Stomach (tissue), 4 donors: ENCODE measurements around the gene CHAT.

Experiments used
- POLR2A ChIP-seq, 4 donors: fragments of 450-650 bp; IDR thresholded peaks; one replicate each; pipeline ENCODE4 v1.6.1; 2016; ENCODE audit warnings: antibody characterized with exemption in 4 of 4, control low read depth in 2 of 4, mild to moderate bottlenecking in 1 of 4, moderate library complexity in 1 of 4
- TF ChIP-seq, protein P1 (sequence below), 7 experiments: fragments of 450-650 bp in 4 of 7; fragments of 200-600 bp in 3 of 7; sonication (generic) in 3 of 7; IDR thresholded peaks; one replicate each; pipeline ENCODE4 v1.5.1; 2016 to 2019; ENCODE audit warnings: antibody characterized with exemption in 7 of 7, control low read depth in 2 of 7, mild to moderate bottlenecking in 1 of 7

DNA sequence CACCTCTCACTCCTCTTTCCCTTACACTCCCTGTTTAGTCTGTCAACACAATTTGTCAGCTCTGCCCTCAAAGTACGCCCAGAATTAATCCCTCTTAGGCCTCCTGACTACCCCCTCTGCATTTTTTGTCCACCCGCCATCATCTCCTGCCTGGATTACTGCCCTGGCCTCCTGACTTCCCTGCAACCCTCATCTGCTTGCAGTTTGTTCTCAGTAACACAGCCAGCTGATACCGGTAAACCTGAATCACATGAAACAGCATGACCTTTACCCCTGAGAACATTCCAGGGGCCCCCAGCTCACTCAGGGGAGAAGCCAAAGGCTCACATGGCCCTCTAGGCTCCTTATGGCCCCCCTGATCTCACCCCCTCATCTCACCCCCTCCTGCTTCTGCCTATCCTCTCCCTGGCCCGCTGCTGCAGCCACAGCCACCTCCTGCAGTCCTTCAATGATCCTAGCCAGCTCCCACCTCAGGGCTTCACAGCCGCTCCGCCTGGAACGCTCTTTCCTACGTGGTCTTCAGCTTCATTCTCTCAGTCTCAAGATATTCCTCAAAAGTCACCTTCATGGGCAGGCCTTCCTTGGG, 74.5 kb downstream of the CHAT start:
- TF ChIP-seq, protein P1, sequence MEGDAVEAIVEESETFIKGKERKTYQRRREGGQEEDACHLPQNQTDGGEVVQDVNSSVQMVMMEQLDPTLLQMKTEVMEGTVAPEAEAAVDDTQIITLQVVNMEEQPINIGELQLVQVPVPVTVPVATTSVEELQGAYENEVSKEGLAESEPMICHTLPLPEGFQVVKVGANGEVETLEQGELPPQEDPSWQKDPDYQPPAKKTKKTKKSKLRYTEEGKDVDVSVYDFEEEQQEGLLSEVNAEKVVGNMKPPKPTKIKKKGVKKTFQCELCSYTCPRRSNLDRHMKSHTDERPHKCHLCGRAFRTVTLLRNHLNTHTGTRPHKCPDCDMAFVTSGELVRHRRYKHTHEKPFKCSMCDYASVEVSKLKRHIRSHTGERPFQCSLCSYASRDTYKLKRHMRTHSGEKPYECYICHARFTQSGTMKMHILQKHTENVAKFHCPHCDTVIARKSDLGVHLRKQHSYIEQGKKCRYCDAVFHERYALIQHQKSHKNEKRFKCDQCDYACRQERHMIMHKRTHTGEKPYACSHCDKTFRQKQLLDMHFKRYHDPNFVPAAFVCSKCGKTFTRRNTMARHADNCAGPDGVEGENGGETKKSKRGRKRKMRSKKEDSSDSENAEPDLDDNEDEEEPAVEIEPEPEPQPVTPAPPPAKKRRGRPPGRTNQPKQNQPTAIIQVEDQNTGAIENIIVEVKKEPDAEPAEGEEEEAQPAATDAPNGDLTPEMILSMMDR (IDR thresholded peaks at IDR 0.05): no peak
- TF ChIP-seq POLR2A (IDR thresholded peaks at IDR 0.05): no peak
